ENCODE results near the gene ARL6IP6.

GRCh38 chr2:152686321-152686720 lies 32.1 kb upstream of the ARL6IP6 start:
- no peak for TF ChIP-seq CTCF (IDR thresholded peaks at IDR 0.05)
- no peak for TF ChIP-seq POLR2A (IDR thresholded peaks at IDR 0.05)
- no peak for TF ChIP-seq EP300 (IDR thresholded peaks at IDR 0.05)
